ENCODE data around the gene RPRD1A.

The RPRD1A gene

DNA sequence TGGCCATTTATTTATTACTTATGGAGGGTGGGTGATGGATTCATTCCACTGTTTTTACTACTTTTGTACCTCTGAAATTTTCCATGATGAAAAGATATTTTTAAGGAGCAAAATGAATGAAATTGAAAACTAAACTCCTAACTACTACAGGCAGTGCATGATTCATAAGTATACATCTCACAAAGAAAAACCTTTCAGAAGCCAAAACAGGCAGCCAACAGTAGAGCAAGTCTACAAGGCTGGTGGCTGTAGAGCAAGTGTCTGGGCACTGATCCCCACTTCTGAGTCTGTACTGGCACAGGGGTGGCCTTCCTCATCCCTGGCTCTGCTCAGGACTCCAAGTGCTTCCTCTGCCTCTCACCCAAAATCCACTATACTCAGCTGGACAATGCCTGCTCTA lies 103.0 kb downstream of the RPRD1A start:
- no peaks in the 10 kb centered on the region for H3K27me3 ChIP-seq (ENCODE audit: low read length)
- H3K79me2 ChIP-seq (ENCODE audit: insufficient read depth, low read length) = no peaks in the 10 kb centered on the region
- H3K9ac ChIP-seq (ENCODE audit: low read length) = no peak overlapping the region
- H3K27ac ChIP-seq (ENCODE audit: low read depth, low read length) = no peak overlapping the region
- no peak overlapping the region for H2AFZ ChIP-seq (ENCODE audit: low read depth, low read length, severe bottlenecking)
- H3K9me2 ChIP-seq (replicated peaks; ENCODE audit: insufficient read depth, low read length) = no peaks in the 10 kb centered on the region
- no peak overlapping the region for H3K4me2 ChIP-seq (ENCODE audit: low read depth, low read length, poor library complexity, severe bottlenecking)
- H3K36me3 ChIP-seq (ENCODE audit: low read length) = no peaks in the 10 kb centered on the region
- H4K20me1 ChIP-seq (ENCODE audit: low read depth, low read length) = no peaks in the 10 kb centered on the region
- no peaks in the 10 kb centered on the region for H3K9me3 ChIP-seq (ENCODE audit: insufficient read depth, low read length)
- no peak overlapping the region for H3K4me3 ChIP-seq (ENCODE audit: insufficient read depth, low read length, poor library complexity, severe bottlenecking)
- no peaks in the 10 kb centered on the region for H3F3A ChIP-seq (ENCODE audit: insufficient read depth)
- TF ChIP-seq EZH2phosphoT487 (conservative IDR thresholded peaks at IDR 0.05; ENCODE audit: low read length) = no peak
- TF ChIP-seq, protein P1, sequence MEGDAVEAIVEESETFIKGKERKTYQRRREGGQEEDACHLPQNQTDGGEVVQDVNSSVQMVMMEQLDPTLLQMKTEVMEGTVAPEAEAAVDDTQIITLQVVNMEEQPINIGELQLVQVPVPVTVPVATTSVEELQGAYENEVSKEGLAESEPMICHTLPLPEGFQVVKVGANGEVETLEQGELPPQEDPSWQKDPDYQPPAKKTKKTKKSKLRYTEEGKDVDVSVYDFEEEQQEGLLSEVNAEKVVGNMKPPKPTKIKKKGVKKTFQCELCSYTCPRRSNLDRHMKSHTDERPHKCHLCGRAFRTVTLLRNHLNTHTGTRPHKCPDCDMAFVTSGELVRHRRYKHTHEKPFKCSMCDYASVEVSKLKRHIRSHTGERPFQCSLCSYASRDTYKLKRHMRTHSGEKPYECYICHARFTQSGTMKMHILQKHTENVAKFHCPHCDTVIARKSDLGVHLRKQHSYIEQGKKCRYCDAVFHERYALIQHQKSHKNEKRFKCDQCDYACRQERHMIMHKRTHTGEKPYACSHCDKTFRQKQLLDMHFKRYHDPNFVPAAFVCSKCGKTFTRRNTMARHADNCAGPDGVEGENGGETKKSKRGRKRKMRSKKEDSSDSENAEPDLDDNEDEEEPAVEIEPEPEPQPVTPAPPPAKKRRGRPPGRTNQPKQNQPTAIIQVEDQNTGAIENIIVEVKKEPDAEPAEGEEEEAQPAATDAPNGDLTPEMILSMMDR (IDR thresholded peaks at IDR 0.05; ENCODE audit: insufficient read depth, low read length, poor library complexity, severe bottlenecking) = no peak

DNA sequence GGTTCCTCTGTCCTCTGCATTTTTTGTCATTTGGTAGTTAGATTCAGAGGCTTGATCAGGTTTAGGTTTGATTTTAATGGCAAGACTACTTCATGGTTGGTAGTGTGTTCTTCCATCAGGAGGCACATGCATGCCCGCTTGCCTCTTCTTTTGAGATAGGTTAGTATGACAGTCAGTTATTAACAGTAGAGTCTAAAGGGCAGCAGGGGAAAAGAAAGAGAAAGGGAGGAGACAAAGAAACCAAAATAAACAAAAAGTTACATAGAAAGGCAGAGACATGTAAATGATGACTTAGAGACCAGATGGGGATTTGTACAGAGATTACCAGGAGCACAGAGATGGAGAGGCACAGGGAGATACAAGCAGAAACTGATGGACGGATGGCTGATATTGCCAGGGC lies 105.0 kb downstream of the RPRD1A start:
- Histone ChIP-seq H3K4me3 (ENCODE audit: insufficient read depth, low read length, poor library complexity, severe bottlenecking) (no peak overlapping the region), H3K27me3 (ENCODE audit: low read length) (no peaks in the 10 kb centered on the region), H3F3A (ENCODE audit: insufficient read depth) (no peaks in the 10 kb centered on the region), H3K79me2 (ENCODE audit: insufficient read depth, low read length) (no peaks in the 10 kb centered on the region), H4K20me1 (ENCODE audit: low read depth, low read length) (no peaks in the 10 kb centered on the region), H3K9me3 (ENCODE audit: insufficient read depth, low read length) (no peaks in the 10 kb centered on the region), H3K9me2 (replicated peaks; ENCODE audit: insufficient read depth, low read length) (no peaks in the 10 kb centered on the region), H3K9ac (ENCODE audit: low read length) (no peak overlapping the region), H3K27ac (ENCODE audit: low read depth, low read length) (no peak overlapping the region), H2AFZ (ENCODE audit: low read depth, low read length, severe bottlenecking) (no peak overlapping the region), H3K4me2 (ENCODE audit: low read depth, low read length, poor library complexity, severe bottlenecking) (no peak overlapping the region), H3K36me3 (ENCODE audit: low read length) (no peaks in the 10 kb centered on the region)
- TF ChIP-seq, protein P1 (IDR thresholded peaks at IDR 0.05; ENCODE audit: insufficient read depth, low read length, poor library complexity, severe bottlenecking) = no peak
- TF ChIP-seq EZH2phosphoT487 (conservative IDR thresholded peaks at IDR 0.05; ENCODE audit: low read length) = no peak

DNA sequence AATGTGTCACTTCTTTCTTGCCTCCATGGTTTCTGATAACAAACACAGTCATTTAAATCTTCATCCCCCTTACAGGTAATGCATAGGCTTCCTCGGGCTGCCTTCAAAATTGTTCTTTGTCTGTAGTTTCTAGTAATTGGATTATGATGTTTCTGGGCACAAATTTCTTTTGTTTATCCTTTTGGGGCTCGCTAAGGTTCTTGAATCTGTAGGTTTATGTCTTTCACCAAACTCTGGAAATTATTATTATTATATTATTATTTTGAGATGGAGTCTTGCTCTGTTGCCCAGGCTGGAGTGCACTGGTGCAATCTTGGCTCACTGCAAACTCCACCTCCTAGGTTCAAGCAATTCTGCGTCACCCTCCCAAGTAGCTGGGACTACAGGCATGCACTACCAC lies 111.1 kb downstream of the RPRD1A start:
- H3K9me2 ChIP-seq (replicated peaks; ENCODE audit: insufficient read depth, low read length) = no peaks in the 10 kb centered on the region
- H3K36me3 ChIP-seq (ENCODE audit: low read length) = no peaks in the 10 kb centered on the region
- H3K9ac ChIP-seq (ENCODE audit: low read length) = no peak overlapping the region
- H3K79me2 ChIP-seq (ENCODE audit: insufficient read depth, low read length) = no peaks in the 10 kb centered on the region
- H3K4me2 ChIP-seq (ENCODE audit: low read depth, low read length, poor library complexity, severe bottlenecking) = no peak overlapping the region
- no peaks in the 10 kb centered on the region for H3K9me3 ChIP-seq (ENCODE audit: insufficient read depth, low read length)
- no peak overlapping the region for H3K27ac ChIP-seq (ENCODE audit: low read depth, low read length)
- H4K20me1 ChIP-seq (ENCODE audit: low read depth, low read length) = no peaks in the 10 kb centered on the region
- H2AFZ ChIP-seq (ENCODE audit: low read depth, low read length, severe bottlenecking) = no peak overlapping the region
- no peak for TF ChIP-seq EZH2phosphoT487 (conservative IDR thresholded peaks at IDR 0.05; ENCODE audit: low read length)
- TF ChIP-seq, protein P1 (IDR thresholded peaks at IDR 0.05; ENCODE audit: insufficient read depth, low read length, poor library complexity, severe bottlenecking) = no peak
- H3K27me3 ChIP-seq (ENCODE audit: low read length) = no peaks in the 10 kb centered on the region
- H3F3A ChIP-seq (ENCODE audit: insufficient read depth) = no peaks in the 10 kb centered on the region
- no peak overlapping the region for H3K4me3 ChIP-seq (ENCODE audit: insufficient read depth, low read length, poor library complexity, severe bottlenecking)
